HS-27A (cell line): ENCODE measurements around the gene FRAS1.
"Not testable (repeated sequence)": the region's sequence is repeated elsewhere in the genome, so short reads cannot be mapped to it uniquely, and the experiment has no call there.

ENCODE experiments used
- DNase-seq: peaks from one replicate; pipeline ENCODE4 v3.0.0-alpha.2; 2012; ENCODE audit warnings: low read depth, missing footprints

The FRAS1 gene

DNA sequence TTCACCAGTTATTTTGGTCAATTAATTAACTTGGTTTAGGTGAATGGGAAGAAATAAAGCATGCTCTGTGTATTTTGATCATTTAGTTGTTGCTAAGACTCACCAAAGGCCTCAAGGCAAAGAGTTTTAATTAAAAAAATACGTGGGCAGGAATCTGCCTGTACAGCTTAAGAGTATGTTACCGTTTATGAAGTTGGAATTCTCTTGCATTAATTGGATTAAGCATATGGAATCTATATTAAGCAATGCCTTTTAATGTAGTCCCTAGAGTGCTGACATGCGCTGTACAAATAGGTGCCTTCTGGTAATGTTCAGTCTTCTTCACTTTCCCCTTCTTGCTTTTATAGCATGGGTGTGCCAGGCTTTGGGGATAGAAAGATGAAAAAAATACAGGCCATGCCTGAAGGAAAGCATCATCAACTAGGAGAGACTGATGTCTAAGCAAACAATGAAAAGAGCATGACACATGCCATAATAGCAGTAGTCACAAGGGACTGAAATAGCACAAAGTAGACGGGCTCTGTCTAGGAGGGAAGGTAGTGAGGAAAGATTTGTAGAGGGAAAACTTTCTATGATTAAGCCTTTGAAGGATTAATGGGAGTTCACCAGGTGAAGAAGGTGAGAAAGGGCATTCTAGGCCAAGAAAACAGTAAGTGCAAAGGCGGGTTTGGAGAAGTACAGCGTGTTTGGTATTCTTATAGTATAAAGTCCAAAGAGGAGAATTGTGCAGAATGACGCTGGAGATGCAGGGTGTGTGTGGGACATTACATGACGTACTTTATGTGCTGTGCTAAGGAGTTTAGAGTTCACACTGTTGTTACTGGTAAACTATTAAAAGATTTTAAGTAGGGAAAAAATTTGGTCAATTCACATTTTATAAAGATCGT is 268.4 kb downstream of the FRAS1 start:
- DNase-seq = no peak

DNA sequence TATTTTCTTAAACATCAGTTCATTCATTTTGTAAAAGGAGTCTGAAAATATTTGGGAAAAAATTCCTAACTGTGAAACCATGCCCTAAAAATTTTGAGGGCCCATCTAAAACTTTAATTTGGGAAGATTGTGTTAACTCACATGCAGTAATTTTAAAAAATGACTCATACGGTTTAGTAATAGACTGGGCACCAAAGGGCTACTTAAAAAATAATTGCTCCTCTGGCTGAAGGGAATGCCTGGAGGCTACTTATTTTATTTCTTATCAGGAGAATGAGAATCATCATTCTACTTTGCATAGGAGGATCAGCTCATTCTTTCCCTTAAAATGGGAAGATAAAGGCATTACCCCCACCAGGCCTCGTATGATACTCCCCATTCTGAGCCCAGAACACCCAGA is 271.5 kb downstream of the FRAS1 start:
- not testable (repeated sequence) for DNase-seq

DNA sequence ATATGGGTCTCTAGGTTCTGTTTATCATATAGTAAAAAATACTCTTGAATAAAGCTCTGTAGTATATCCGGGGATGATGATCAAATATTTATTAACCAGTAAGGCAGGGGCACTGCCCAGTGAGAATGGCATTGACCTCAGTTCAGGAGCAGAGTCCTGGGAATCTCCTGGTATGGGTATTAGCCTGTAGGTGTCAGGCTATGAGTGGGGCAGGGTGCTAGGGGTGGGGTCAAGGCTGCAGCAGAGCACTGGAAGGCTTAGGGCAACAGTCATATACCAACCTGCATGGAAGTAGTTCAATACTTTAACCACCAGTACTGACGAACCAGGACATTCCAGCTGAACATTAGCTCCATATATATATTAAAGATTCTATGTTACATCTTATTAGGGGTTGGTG is 274.1 kb downstream of the FRAS1 start:
- no peak for DNase-seq

DNA sequence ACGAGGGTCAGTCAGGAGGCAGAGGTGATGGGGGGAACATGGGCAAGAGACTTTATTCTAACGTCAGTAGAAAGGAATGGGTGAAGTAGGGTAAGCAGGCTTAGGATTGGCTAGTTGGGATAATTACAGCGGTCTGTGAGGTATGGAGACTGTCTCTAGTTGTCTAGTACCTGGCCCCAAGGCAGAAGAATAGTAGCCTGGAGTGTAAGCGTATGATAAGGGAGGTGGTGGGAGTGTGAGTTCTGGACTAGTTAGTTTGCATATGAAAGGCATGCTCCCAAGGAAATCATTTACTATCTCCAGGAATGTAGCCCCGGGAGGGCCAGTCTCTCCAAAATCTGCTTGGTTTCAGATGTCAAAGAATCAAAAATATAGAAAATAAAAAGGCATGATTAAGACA is 274.8 kb downstream of the FRAS1 start:
- DNase-seq = no peak

DNA sequence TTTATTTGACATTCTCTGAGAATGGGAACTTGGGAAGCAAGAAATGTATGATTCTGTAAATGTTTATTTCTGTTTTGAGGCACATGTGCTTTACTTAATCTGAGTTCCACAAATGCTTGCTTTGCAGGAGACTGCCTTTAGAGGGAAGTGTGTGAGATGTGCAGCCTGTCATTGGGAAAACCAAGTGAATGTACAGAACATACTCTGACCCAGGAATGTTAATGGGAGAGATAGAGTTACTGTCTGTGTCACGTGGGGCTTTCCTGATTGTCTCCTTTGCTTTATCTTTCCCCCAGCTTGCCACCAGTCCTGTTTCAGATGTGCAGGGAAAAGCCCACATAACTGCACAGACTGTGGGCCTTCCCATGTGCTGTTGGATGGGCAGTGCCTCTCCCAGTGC is 275.9 kb downstream of the FRAS1 start:
- DNase-seq = no peak

DNA sequence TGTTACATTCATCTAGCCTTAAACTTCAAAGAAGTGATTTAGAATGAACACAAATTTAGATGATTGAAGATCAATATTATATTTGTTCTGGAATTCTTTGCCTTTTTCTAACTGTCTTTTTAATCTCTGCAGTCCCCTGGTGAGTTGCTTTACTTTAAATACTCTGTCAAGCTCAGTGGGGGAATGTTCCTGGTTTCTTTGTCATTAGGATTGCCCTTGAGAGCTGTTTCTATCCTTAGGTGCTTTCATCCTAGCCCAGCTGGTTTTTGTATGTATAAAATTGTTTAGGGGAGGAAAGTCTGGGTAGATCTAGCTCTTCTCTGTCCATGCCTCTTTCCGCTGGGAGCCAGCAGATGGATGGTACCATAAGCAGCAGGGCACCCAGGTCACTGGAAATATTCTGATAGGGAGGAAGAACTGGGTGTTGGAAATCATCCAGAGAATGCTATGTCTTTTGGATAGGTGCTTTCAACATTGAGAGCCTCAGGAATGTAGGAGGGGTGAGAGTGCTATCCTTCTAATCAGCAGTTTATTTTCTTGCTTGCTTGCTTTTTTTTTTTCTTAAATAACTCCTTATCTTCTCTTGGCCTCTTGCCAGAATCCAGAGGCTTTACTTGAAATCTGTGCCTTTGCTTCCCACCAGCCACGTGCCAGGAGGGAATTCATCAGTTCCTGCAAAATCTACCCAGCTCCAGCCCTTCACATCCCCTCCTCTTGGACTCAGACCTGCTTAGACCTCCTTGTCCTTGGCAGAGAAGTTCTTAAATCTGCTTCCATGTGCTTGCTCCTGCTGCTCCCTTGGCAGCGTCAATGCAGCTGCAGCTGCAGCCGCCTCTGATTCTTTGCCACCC is 279.2 kb downstream of the FRAS1 start:
- peak; percentile 22 for DNase-seq

DNA sequence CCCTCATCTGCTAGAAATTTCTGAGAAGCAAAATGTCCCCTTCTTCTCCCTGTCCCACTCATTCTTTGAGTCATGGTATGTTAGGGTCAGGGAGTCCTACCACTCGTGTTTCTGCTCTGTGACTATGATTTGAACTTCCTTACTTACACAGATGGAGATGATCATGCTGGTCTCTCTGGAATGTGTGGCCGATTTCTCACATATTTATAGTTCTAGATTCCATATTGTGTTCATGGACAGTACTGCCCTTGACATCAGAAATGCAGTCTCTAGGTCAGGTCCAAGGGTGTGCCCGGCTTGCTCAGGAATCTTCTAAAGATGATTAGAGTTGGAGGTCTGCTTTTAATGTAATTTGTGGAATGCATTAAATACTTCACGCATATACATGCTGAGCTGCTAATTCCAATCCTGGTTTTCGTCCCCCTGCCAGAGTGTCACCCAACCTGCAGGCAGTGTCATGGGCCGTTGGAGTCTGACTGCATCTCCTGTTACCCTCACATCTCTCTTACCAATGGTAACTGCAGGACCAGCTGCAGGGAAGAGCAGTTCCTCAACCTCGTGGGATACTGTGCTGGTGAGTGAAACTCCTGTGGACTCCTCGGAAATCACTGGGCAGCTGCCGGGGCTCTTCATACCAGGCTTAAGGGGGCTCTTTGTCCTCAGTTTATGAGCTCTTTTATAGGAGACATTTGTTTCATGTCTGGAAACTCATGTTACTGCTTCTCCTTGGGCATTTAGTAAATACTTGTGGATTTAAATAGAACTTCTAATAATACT is 280.3 kb downstream of the FRAS1 start:
- DNase-seq = no peak

DNA sequence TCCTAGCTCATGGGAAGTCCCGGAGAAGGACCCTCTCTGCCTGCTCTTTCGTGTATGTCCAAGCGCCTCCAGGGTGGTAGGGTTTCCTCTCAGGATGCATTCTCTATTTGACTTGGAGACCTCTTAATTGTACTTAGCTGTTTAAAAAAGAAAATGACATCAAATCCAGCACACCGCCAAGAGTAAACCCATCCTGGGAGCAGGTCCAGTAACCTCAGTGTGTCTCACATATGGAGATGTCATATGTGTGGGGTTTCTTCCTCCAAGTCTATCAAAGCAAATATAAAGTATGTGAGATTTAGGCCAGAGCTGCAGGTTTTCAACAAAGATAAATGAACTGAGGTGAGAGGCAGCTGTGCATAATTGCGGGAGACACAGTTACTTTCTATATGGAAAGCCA is 285.0 kb downstream of the FRAS1 start:
- no peak for DNase-seq

DNA sequence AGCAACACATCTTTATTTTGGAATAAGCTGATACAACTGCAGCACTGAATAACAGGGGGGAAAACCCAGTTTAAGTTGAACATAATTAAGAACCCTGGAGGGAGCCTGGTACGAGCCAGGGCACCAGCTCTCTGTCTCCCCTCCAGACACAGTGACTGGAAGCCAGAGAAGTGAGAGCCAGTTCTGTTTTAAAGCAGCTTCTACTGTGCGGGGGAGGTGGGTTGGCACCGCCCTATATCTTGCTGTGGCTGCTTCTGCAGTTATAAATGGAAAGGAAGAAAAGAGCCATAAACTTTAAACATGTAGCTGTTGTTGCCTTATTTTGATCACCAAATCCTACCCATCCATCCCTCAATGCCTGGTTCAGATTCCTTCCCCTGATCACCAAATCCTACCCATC is 286.6 kb downstream of the FRAS1 start:
- DNase-seq = no peak

DNA sequence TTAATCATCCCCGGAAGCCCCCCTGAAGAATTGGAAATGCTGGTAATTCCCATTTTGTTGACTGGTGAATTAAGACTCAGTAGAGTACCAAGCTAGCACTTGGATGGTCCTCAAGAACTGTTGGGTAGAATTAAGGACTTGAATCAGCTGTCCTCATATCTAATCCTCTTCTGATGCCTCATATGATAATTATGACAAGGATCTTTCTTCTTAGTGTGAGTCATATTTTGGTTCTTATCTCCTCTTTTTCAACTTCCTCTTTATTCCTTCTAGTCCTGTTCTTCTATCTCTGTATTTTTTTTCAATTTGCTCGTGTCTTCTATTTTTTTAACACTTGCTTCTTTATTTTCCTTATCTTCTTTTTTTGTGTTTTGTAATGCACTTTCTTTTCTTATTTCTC is 288.1 kb downstream of the FRAS1 start:
- no peak for DNase-seq

DNA sequence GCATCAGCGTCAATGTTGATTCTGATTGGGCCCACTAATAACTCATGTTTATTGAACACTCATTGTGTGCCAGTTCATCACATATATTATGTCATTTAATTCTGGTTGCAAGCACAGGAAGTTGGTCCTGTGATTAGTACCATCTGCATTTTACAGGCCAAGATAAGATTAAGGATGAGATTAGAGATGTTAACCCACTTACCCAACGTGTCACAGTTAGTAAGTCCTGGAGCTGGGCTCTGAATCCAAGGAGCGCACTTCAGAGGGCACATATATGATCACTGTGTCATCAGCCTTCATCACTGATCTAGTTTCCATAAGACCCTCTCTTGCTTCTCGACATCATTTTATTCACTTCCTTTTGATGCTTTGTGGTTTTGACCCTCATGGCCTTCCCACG is 289.1 kb downstream of the FRAS1 start:
- no peak for DNase-seq

DNA sequence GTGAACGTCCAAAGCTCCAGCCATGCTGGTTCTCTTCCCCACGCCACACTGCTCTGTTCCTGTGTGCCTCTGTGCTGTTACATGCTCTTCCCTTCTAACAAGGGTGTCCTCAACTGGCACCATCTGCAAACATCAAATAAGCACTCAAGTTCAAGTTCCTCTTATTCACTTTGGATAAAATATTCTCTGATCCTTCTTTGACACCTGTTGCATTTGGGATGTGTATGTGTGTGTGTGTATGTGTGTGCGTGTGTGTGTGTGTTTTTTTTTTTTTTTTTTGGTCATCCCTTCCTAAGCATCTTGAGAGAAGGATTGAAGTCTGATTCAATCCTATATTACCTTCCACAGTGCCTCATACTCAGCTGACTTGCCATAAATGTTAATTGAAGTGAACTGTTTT is 290.4 kb downstream of the FRAS1 start:
- no peak for DNase-seq

DNA sequence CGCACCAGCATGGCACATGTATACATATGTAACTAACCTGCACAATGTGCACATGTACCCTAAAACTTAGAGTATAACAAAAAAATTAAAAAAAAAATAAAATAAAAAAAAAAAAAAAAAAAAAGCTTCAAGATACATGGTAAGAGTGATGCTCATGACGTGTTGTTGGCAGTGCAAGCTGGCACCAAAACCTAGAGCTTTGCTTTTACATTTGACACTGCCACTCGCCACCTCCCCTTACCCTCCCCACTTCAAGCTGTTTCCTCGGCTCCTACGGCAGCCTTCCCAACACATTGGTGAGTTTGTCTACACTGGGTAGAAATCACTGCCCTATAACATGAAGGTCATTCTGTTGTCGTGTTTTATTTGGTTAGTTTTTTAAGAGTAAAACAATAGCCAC is 296.8 kb downstream of the FRAS1 start:
- DNase-seq = no peak

DNA sequence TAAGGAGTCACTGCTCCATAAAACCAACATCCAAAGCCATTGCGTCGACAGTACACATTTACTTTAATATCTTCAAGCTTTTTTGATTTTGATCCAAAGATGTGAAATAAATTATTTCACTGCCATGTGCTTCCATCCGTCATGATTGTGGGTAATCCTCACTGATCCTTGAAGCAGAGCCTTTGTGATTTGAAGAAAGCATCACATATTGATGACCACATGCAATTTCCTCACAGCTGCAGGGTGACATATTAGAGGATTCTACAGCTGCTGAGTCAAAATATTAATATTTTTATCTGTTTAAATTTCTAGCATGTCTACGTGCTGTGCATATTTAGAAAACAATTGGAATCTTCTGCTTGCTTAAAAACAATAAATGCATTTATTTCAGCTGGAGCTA is 297.7 kb downstream of the FRAS1 start:
- no peak for DNase-seq

DNA sequence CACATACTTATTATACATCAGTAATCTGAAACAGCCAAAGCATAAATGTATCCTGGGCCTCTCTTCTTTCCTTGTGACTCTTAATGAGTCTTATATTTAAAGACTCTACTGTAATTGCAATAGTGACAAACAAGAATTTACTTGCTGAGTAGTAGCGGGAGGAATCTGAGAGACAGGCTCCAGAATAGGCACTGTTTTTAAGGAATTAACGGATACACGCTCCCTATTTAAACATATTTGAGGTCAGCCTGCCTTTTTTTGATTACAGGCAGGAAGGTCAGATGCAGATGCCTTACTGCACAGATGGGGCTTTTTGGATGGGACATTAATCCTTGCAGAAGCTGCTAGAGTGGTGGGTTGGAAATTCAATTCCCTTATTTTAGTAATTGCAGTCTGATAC is 298.2 kb downstream of the FRAS1 start:
- DNase-seq = no peak

DNA sequence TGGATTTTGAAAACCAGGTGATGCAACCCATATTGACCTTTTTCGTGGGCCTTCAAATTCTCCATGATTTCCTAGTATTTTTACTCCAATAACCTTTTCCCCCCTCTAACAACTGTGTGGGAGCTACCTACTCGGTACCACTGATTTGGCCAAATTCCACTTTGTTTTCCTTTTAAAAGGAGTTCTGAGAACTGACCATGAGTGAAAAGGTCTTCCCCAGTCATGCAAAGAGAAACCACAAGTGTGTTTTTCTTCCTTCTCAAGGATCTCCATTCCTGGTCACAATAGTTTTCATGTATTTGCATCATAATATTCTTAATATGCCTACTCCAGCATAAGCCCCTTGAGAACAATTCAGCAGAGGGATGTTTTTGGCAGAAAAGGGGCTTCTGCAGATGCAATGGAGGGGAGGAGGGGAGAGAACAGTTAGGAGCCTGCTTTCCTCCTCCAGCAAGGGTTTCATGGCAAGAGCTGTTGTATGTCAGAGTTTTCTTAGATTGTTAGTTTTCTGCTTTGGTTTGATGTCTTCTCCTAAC is 299.2 kb downstream of the FRAS1 start:
- DNase-seq = no peak

DNA sequence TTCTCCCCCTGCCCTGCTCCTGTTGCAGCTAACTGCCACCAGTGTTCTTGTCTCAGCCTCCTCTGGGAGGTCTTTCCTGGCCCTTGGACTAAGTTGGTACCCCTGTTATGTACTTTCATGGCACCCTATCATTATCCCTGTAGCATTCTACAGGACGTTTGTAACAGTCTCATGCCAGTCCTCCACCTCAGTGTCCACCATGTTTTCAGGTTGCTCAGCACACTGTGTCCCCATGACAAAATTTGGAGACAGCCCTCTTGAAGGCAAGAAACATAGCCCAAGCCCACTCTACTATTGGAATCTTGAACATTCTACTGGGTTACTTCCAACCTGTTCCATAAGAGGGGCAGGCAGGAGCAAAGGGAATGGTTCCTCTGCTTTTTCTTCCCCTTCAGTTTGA is 300.0 kb downstream of the FRAS1 start:
- no peak for DNase-seq

DNA sequence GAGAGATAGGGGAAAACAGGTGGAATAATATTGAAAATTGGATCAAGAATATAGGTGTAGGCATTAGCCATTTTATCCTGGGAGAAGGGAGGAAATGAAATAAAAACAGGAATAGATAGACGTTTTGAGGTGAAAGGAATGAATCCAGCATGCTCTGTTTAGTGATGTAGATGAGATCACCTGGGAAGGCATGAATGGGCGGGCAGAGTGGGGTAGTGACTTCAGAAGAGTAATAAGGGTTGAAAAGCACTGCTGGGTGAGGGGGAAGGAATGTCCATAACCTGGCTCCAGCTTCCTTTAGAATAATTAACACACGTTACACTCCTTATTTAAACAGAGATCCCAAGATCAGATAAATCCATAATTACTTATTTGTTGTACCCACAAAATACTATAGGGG is 303.3 kb downstream of the FRAS1 start:
- DNase-seq = no peak

DNA sequence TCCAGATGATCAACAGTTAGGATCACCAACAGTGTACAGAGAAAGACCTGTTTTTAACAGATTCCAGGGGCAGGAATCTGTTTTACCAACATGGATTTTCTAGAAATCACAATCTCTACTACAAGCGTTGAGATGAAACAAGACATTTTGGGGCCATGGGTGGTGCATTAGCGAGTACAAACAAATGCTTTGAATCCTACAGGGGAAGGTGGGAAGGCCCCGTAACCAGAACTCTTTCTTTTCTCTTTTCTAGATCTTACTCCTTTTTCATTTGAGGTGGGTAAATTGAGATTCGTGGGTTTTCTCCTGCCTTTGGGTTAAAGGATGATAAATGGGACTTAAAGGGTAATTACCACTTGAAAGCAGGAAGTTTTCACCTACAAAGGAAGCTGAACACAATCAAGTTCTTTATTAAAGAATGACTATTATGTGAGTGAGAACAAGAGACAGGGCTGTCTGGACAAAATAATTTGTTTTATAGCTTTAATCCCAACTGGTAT is 304.5 kb downstream of the FRAS1 start:
- DNase-seq = no peak

DNA sequence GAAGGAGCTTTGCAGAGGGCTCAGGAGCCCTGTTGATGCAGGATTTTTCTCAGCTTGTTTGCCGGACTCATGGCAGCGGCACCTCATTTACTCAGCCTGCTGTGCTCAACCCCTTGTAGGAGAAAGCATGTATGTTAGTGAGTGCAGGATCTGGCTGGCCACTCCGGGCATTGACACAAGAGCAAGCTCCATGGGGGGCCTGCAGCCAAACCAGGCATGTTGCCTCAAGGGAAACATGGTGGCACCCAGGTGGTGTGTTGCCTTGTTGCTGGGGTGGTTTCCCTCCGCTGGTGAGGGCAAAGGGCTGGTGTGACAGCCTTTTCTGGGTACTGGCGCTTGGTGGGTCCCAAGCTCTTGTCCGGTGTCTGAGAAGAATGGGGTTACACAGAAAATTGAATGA is 305.2 kb downstream of the FRAS1 start:
- DNase-seq = no peak

DNA sequence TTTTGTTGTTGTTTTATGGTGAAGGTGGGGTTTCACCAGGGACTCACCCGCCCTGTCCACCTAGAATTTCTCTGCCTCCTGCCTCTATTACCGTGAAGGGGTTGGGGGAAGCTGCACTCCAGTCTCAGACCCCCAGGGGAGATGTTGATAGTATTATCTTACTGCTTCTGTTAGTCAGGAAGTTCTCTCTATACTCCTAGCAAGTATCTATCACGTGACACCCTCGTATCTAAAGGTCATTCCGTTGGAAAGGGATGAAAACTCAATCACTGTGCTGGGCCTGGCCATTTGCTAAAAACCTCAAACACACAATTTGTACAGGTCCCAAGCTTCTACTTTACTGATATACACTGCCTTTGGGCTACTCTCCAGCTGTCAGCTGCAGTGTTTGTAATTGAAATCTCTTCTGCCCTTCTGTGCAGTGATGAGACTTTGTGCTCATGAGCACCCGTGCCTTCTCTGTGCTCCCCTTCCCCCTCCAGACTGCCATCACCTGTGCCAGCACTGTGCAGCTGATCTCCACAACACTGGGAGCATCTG is 306.0 kb downstream of the FRAS1 start:
- DNase-seq = no peak

DNA sequence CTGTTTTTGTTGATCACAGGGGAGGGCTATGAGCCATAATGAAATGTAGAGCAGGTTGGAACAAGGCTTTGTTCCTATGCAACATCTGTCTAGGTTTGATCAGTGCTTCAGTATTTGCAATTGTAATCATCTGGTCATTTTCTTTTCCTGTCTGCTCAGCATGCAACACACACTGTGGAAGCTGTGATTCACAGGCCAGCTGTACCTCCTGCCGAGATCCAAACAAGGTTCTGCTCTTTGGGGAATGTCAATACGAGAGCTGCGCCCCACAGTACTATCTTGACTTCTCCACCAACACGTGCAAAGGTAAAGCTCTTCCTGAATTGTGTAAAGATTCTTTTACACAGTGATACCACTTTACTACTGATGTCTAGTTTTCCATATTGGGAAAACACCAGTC is 312.6 kb downstream of the FRAS1 start:
- DNase-seq = no peak
